GM21447 (cell line): Measurements from ENCODE around the gene GLIPR1L2.

ENCODE experiments used
- ATAC-seq: cut with Tn5 transposase; IDR thresholded peaks from one replicate; pipeline ENCODE4 v1.9.1; 2021; ENCODE audit not compliant: unreplicated experiment

Gene GLIPR1L2

DNA sequence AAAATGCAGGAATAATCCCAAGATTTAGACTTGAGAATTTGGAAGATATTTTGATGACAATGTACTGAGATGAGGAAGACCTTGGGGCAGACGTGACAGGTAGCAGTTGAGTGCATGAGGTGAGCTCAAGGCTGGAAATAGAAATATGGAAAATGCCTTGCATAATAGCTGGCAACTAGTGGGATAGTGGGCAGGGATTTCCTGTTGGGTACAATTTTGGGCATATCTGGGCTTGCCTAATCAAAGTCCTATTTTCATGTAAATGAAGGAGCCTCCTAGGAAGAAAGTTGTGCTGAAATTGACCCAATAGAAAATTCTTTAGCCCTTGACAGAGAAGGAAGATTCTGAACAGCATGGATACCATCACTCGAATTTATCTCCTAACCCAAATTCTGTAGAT, 83.2 kb downstream of the GLIPR1L2 start:
- no peak for ATAC-seq

GRCh38 chr12:75476071-75476470, 85.2 kb downstream of the GLIPR1L2 start:
- no peak for ATAC-seq

DNA sequence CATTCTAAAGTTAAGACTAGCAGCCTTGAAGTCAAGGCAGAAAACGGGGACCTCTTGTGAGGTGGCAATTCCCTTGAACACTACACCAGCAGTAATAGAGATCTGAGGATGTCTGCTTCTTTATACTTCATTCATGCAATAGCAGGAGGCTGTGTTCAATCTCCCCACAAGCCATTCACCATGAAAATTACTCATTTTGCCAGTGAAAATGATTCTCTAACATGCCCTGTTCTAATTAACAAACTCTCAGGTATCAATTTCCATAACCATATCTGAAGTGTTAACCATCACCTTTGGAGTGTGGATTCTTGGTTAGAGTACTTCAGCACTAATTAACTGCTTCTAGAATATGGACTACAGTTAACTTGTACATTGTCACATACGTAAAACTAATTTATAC, 86.2 kb downstream of the GLIPR1L2 start:
- ATAC-seq = no peak

- peak; percentile 17 for ATAC-seq
Measured at GRCh38 chr12:75478116-75478794, 87.4 kb downstream of the GLIPR1L2 start.

GRCh38 chr12:75479963-75480461, 89.1 kb downstream of the GLIPR1L2 start:
- peak; percentile 40 for ATAC-seq

DNA sequence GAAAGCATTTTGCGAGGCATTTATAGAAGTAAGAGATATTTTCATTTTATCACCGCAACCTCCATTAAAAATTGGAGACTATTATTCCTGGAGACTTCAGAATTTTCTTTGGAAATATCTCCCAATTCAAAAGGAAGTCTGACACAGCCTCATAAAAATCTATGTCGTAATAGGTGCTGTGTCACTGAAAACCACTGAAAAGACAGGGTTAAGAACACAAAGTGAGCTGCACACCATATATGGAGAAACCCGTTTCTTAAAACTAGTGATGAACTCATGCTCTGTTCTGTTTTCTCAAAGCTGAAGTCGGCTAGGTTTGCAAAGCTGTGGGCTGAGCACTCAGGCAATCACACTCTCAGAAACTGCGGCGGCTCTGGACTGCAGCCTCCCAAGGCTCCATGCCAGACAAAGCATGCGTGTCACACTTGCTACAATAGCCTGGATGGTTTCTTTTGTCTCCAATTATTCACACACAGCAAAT, 89.6 kb downstream of the GLIPR1L2 start, which contains the start of gene GLIPR1:
TSS of gene GLIPR1 (plus strand) at position 287 of the 481 bp plus-strand sequence. CDS start at position 413, 126 bp downstream.
- ATAC-seq = peak; percentile 86

DNA sequence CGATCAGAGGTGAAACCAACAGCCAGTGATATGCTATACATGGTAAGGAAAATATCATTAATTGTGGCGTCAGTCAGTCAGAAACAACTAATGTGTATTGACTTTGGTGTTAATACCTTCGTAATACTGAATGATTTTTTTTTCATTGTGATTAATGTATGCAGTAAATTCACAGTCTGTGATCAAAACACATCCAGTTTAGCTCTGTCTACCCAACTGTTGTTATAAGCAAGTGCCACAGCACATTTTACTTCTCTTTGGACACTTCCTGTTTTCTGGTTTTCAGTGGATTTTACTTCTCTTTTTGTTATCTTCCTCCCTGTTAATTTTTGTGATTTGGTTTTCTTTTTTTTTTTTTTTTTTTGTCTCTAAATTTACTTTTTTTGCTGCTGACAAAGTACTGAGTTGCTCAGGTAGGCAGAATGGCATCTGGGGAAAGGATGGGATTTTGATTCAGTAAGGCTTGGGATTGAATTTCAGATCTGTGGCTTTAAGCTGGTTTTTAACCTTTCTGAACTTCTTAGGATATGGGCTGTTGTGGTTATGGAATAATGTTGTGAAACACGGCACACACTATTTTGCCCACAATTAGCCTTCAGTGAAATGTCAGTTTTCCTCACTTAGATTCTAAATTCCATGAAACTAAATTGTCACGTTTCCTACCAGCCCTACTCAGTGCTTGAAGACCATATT, 90.3 kb downstream of the GLIPR1L2 start:
- ATAC-seq = peak; percentile 17

DNA sequence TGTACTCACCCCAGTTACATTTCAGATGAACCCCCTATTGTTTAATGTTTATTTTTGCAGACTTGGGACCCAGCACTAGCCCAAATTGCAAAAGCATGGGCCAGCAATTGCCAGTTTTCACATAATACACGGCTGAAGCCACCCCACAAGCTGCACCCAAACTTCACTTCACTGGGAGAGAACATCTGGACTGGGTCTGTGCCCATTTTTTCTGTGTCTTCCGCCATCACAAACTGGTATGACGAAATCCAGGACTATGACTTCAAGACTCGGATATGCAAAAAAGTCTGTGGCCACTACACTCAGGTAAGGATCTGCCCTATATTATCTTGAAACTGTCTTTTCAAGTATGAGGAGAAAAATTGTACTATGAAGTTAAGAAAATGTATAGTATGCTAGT, 90.9 kb downstream of the GLIPR1L2 start:
- no peak for ATAC-seq
